GM23338 (cell line): ENCODE measurements around the gene SLC23A3.

ENCODE experiments used
- EZH2phosphoT487 ChIP-seq: fragments of 200-600 bp; sonication (generic); IDR thresholded peaks from one replicate; pipeline ENCODE4 v1.8.1; 2018; ENCODE audit warnings: antibody characterized with exemption; ENCODE audit not compliant: unreplicated experiment
- TF ChIP-seq, protein P1 (sequence below), 2 experiments: fragments of 200-600 bp in 1 of 2; sonication (generic) in 1 of 2; conservative IDR thresholded peaks; 2 replicates each; pipeline versions ENCODE4 v1.5.1 to v1.6.1; 2016 to 2017; ENCODE audit warnings: antibody characterized with exemption in 2 of 2, low read depth in 2 of 2, mild to moderate bottlenecking in 2 of 2, moderate library complexity in 1 of 2

- TF ChIP-seq EZH2phosphoT487: no peak
- TF ChIP-seq, protein P1, sequence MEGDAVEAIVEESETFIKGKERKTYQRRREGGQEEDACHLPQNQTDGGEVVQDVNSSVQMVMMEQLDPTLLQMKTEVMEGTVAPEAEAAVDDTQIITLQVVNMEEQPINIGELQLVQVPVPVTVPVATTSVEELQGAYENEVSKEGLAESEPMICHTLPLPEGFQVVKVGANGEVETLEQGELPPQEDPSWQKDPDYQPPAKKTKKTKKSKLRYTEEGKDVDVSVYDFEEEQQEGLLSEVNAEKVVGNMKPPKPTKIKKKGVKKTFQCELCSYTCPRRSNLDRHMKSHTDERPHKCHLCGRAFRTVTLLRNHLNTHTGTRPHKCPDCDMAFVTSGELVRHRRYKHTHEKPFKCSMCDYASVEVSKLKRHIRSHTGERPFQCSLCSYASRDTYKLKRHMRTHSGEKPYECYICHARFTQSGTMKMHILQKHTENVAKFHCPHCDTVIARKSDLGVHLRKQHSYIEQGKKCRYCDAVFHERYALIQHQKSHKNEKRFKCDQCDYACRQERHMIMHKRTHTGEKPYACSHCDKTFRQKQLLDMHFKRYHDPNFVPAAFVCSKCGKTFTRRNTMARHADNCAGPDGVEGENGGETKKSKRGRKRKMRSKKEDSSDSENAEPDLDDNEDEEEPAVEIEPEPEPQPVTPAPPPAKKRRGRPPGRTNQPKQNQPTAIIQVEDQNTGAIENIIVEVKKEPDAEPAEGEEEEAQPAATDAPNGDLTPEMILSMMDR (conservative IDR thresholded peaks at IDR 0.05; ENCODE audit: low read depth in 2 of 2): no peak
Observed at GRCh38 chr2:219158586-219158985, 11.2 kb downstream of the SLC23A3 start.
